KMS-11 (cell line): ENCODE results near the gene SPRR4.

ENCODE experiments used
- H2AFZ ChIP-seq: fragments of 200-600 bp; sonication (generic); 2 replicates; pipeline ENCODE4 v1.6.1; 2016; ENCODE audit warnings: antibody characterized with exemption, mixed run types, low read depth
- H3K27ac ChIP-seq: fragments of 200-600 bp; sonication (generic); 2 replicates; pipeline ENCODE4 v1.6.1; 2016; ENCODE audit warnings: mild to moderate bottlenecking, mixed run types
- H3K27me3 ChIP-seq: fragments of 200-600 bp; sonication (generic); 2 replicates; pipeline ENCODE4 v1.6.1; 2017; ENCODE audit warnings: mild to moderate bottlenecking, low read depth, mixed run types, moderate library complexity; ENCODE audit not compliant: insufficient read depth
- H3K36me3 ChIP-seq: fragments of 200-600 bp; sonication (generic); 2 replicates; pipeline ENCODE4 v1.6.1; 2017; ENCODE audit warnings: mild to moderate bottlenecking, mixed run types; ENCODE audit not compliant: insufficient read depth
- H3K4me1 ChIP-seq: fragments of 200-600 bp; sonication (generic); 2 replicates; pipeline ENCODE4 v1.6.1; 2016; ENCODE audit warnings: mild to moderate bottlenecking, low read depth, mixed run types; ENCODE audit not compliant: poor library complexity, severe bottlenecking
- H3K4me2 ChIP-seq: fragments of 200-600 bp; sonication (generic); 2 replicates; pipeline ENCODE4 v1.7.0; 2016; ENCODE audit warnings: mild to moderate bottlenecking, mixed run types
- H3K4me3 ChIP-seq: fragments of 200-600 bp; sonication (generic); IDR thresholded peaks from 2 replicates; pipeline ENCODE4 v1.6.1; 2017; ENCODE audit warnings: low read depth, low read length, mixed read lengths; ENCODE audit not compliant: insufficient read depth
- H3K79me2 ChIP-seq: fragments of 200-600 bp; sonication (generic); 2 replicates; pipeline ENCODE4 v1.6.1; 2016; ENCODE audit warnings: low read depth, mixed run types; ENCODE audit not compliant: insufficient read depth
- H3K9ac ChIP-seq: fragments of 200-600 bp; sonication (generic); 2 replicates; pipeline ENCODE4 v1.6.1; 2016; ENCODE audit warnings: mild to moderate bottlenecking, mixed run types
- H4K20me1 ChIP-seq: fragments of 200-600 bp; sonication (generic); 2 replicates; pipeline ENCODE4 v1.6.1; 2016; ENCODE audit warnings: mild to moderate bottlenecking, mixed run types; ENCODE audit not compliant: insufficient read depth
- CTCF ChIP-seq: fragments of 200-600 bp; sonication (generic); conservative IDR thresholded peaks from 2 replicates; pipeline ENCODE4 v1.6.1; 2017; ENCODE audit warnings: low read depth, mild to moderate bottlenecking, antibody characterized with exemption, low read length, moderate library complexity, mixed read lengths

The SPRR4 gene

GRCh38 chr1:152953761-152954160 lies 16.7 kb upstream of the SPRR4 start:
- no peak overlapping the region for H3K9ac ChIP-seq
- no peak for TF ChIP-seq CTCF
- no peaks in the 10 kb centered on the region for H3K27me3 ChIP-seq

GRCh38 chr1:152954436-152954835 lies 16.0 kb upstream of the SPRR4 start:
- Histone ChIP-seq H3K4me2 (no peak overlapping the region), H3K9ac (no peak overlapping the region), H3K4me3 (no peak overlapping the region), H3K79me2 (no peaks in the 10 kb centered on the region), H4K20me1 (no peaks in the 10 kb centered on the region), H3K4me1 (no peaks in the 10 kb centered on the region), H3K27ac (no peak overlapping the region), H2AFZ (no peak overlapping the region), H3K36me3 (no peaks in the 10 kb centered on the region), H3K27me3 (no peaks in the 10 kb centered on the region)
- TF ChIP-seq CTCF, result no peak

More at GRCh38 chr1:152953761-152954160, 16.7 kb upstream of the SPRR4 start:
- H3K4me3 ChIP-seq, result no peak overlapping the region
- H3K4me1 ChIP-seq, result no peaks in the 10 kb centered on the region
- no peak overlapping the region for H2AFZ ChIP-seq
- no peaks in the 10 kb centered on the region for H4K20me1 ChIP-seq
- H3K4me2 ChIP-seq, result no peak overlapping the region
- H3K79me2 ChIP-seq, result no peaks in the 10 kb centered on the region
- H3K36me3 ChIP-seq, result no peaks in the 10 kb centered on the region
- H3K27ac ChIP-seq, result no peak overlapping the region

GRCh38 chr1:152957561-152957960 lies 12.9 kb upstream of the SPRR4 start:
- H3K4me3 ChIP-seq, result no peak overlapping the region
- no peaks in the 10 kb centered on the region for H4K20me1 ChIP-seq
- H3K36me3 ChIP-seq, result no peaks in the 10 kb centered on the region
- H2AFZ ChIP-seq, result no peak overlapping the region
- no peak overlapping the region for H3K9ac ChIP-seq
- no peaks in the 10 kb centered on the region for H3K4me1 ChIP-seq
- TF ChIP-seq CTCF, result no peak
- H3K79me2 ChIP-seq, result no peaks in the 10 kb centered on the region
- no peak overlapping the region for H3K27ac ChIP-seq
- no peaks in the 10 kb centered on the region for H3K27me3 ChIP-seq
- no peak overlapping the region for H3K4me2 ChIP-seq

- Histone ChIP-seq H3K27ac (no peak overlapping the region), H3K36me3 (no peaks in the 10 kb centered on the region)
These were observed 11.2 kb upstream of the SPRR4 start for GRCh38 chr1:152959273-152959672.

More at GRCh38 chr1:152959273-152959672, 11.2 kb upstream of the SPRR4 start:
- Histone ChIP-seq H2AFZ (no peak overlapping the region), H3K4me2 (no peak overlapping the region), H3K9ac (no peak overlapping the region), H3K4me3 (no peak overlapping the region), H3K79me2 (no peaks in the 10 kb centered on the region), H4K20me1 (no peaks in the 10 kb centered on the region), H3K4me1 (no peaks in the 10 kb centered on the region), H3K27me3 (no peaks in the 10 kb centered on the region)
- no peak for TF ChIP-seq CTCF
